Astrocyte (in vitro differentiated cells and primary cell): ENCODE data around the gene NR3C1. TPM values are rescaled to one million over a fixed set of nuclear protein-coding genes. Genes with fewer than 3 reads are reported as not detected.

Experiments
- DNase-seq: peaks from one replicate; pipeline ENCODE4 v3.0.0-alpha.2; 2010; ENCODE audit warnings: low read depth
- FAIRE-seq: peaks from 2 replicates; lab custom pipeline; 2011; peaks lifted over from hg19 to GRCh38; lab: Jason Lieb, UNC
- H2AFZ ChIP-seq: 2 replicates; pipeline ENCODE4 v1.6.0; 2012; ENCODE audit warnings: low read depth, low read length, inconsistent platforms
- H3K27ac ChIP-seq: 2 replicates; pipeline ENCODE4 v1.5.1; 2011; ENCODE audit warnings: low read depth, low read length, inconsistent platforms
- H3K27me3 ChIP-seq: 2 replicates; pipeline ENCODE4 v1.6.0; 2011; ENCODE audit warnings: low read length, inconsistent platforms; ENCODE audit not compliant: insufficient read depth
- H3K36me3 ChIP-seq: 2 replicates; pipeline ENCODE4 v1.5.1; 2011; ENCODE audit warnings: low read length, inconsistent platforms; ENCODE audit not compliant: insufficient read depth
- H3K4me1 ChIP-seq: 2 replicates; pipeline ENCODE4 v1.5.1; 2011; ENCODE audit warnings: low read length, inconsistent platforms; ENCODE audit not compliant: insufficient read depth
- H3K4me2 ChIP-seq: 2 replicates; pipeline ENCODE4 v1.6.0; 2012; ENCODE audit warnings: low read length, inconsistent platforms
- H3K4me3 ChIP-seq: 2 replicates; pipeline ENCODE4 v1.5.1; 2011; ENCODE audit warnings: low read depth, mild to moderate bottlenecking, low read length, inconsistent platforms; ENCODE audit not compliant: insufficient read depth
- H3K79me2 ChIP-seq: 2 replicates; pipeline ENCODE4 v1.6.0; 2012; ENCODE audit warnings: mild to moderate bottlenecking, low read length, inconsistent platforms; ENCODE audit not compliant: insufficient read depth
- H3K9ac ChIP-seq: 2 replicates; pipeline ENCODE4 v1.6.0; 2012; ENCODE audit warnings: mild to moderate bottlenecking, low read length, inconsistent platforms
- H3K9me3 ChIP-seq: 2 replicates; pipeline ENCODE4 v1.5.1; 2012; ENCODE audit warnings: low read depth, mild to moderate bottlenecking, low read length, inconsistent platforms; ENCODE audit not compliant: insufficient read depth
- H4K20me1 ChIP-seq: 2 replicates; pipeline ENCODE4 v1.6.0; 2012; ENCODE audit warnings: low read length, inconsistent platforms; ENCODE audit not compliant: insufficient read depth
- H3K27ac Mint-ChIP-seq: one replicate; pipeline ENCODE4 v1.8.0; 2021; ENCODE audit warnings: mild to moderate bottlenecking, mixed read lengths; ENCODE audit not compliant: unreplicated experiment
- H3K27me3 Mint-ChIP-seq: one replicate; pipeline ENCODE4 v1.8.0; 2021; ENCODE audit warnings: low read depth, mixed read lengths; ENCODE audit not compliant: unreplicated experiment
- H3K36me3 Mint-ChIP-seq: one replicate; pipeline ENCODE4 v1.8.0; 2021; ENCODE audit warnings: low read depth, mixed read lengths; ENCODE audit not compliant: unreplicated experiment
- H3K4me1 Mint-ChIP-seq: one replicate; pipeline ENCODE4 v1.8.0; 2021; ENCODE audit warnings: low read depth, mixed read lengths; ENCODE audit not compliant: unreplicated experiment
- H3K4me3 Mint-ChIP-seq: one replicate; pipeline ENCODE4 v1.8.0; 2021; ENCODE audit warnings: mild to moderate bottlenecking, moderate library complexity, mixed read lengths; ENCODE audit not compliant: unreplicated experiment
- H3K9me3 Mint-ChIP-seq: one replicate; pipeline ENCODE4 v1.8.0; 2021; ENCODE audit warnings: mild to moderate bottlenecking, mixed read lengths; ENCODE audit not compliant: unreplicated experiment
- EZH2 ChIP-seq: IDR thresholded peaks from 2 replicates; pipeline ENCODE4 v1.6.1; 2012; ENCODE audit warnings: mild to moderate bottlenecking, low read length, inconsistent platforms; ENCODE audit not compliant: insufficient read depth
- total RNA-seq: library from RNA; stranded (reverse); gene quantifications from 2 replicates; pipeline ENCODE4 v1.2.1, GENCODE V29; 2021
- TF ChIP-seq, protein P1 (sequence below): IDR thresholded peaks from 2 replicates; pipeline ENCODE4 v1.5.1; 2011; ENCODE audit warnings: low read depth, mild to moderate bottlenecking, inconsistent platforms, low read length, moderate library complexity; ENCODE audit not compliant: insufficient read depth

Gene NR3C1
- total RNA-seq, 1 donor from 2014 or later: 35.4 TPM

DNA sequence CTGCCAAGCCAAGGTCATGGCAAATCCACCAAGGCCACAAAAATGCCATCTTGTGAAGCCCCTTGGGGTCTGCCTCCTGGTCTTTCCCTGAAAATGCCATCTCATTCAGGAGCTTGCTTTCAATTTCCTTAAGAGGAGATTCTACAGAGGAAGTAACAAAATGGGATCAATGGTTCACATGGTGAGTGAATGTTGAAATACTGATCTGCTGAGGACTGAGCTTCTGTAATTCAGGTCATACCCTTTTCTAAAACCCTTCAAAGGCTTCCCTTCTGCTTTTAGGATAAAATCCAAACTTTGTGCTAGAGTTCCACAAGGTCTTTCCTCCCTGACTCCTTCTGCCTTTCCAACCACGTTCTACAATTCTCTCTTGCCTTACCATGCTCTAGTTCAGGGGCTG lies 24.7 kb upstream of the NR3C1 start:
- Histone ChIP-seq H3K4me2 (no peak overlapping the region), H3K27ac (no peak overlapping the region), H2AFZ (no peak overlapping the region), H3K9me3 (no peaks in the 10 kb centered on the region), H3K4me3 (no peak overlapping the region), H4K20me1 (no peaks in the 10 kb centered on the region), H3K4me1 (no peaks in the 10 kb centered on the region), H3K79me2 (no peaks in the 10 kb centered on the region), H3K9ac (no peak overlapping the region), H3K27me3 (no peaks in the 10 kb centered on the region), H3K36me3 (no peaks in the 10 kb centered on the region)
- FAIRE-seq (no peak), DNase-seq (no peak)
- no peak overlapping the region for H3K27ac Mint-ChIP-seq
- no peaks in the 10 kb centered on the region for H3K36me3 Mint-ChIP-seq
- no peaks in the 10 kb centered on the region for H3K4me1 Mint-ChIP-seq
- no peaks in the 10 kb centered on the region for H3K9me3 Mint-ChIP-seq
- TF ChIP-seq EZH2: no peak
- TF ChIP-seq, protein P1, sequence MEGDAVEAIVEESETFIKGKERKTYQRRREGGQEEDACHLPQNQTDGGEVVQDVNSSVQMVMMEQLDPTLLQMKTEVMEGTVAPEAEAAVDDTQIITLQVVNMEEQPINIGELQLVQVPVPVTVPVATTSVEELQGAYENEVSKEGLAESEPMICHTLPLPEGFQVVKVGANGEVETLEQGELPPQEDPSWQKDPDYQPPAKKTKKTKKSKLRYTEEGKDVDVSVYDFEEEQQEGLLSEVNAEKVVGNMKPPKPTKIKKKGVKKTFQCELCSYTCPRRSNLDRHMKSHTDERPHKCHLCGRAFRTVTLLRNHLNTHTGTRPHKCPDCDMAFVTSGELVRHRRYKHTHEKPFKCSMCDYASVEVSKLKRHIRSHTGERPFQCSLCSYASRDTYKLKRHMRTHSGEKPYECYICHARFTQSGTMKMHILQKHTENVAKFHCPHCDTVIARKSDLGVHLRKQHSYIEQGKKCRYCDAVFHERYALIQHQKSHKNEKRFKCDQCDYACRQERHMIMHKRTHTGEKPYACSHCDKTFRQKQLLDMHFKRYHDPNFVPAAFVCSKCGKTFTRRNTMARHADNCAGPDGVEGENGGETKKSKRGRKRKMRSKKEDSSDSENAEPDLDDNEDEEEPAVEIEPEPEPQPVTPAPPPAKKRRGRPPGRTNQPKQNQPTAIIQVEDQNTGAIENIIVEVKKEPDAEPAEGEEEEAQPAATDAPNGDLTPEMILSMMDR: no peak
- peaks cover 3% of the 10 kb centered on the region for H3K27me3 Mint-ChIP-seq
- H3K4me3 Mint-ChIP-seq: no peak overlapping the region

DNA sequence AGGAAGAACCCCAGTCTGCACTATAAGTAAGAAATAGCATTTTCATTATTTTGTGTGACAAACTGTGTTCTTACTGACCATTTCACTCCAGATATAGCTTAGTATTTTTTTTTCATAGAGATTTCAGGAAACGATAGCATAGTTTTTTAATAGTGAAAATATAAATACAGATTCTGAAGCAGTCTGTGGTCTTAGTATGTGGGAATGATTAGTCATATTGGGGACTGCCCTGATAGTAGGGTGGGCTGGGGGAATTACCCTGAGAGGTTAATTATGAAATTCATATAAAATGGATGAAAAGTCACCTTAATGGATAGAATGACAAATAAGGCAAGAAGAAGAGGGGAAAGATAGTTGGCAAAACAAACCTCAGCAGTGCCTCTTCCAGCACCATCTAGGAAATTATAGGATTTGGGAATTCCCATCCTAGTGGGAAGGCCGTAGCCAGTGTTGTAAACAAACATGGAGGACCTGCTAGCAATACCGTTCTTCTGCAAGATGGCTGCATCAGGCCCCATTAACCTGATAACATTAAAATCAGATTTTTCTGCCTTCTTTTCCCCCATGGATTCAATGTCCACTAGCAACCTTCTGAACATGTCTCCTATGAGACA lies 23.7 kb upstream of the NR3C1 start:
- peaks cover 3% of the 10 kb centered on the region for H3K27me3 Mint-ChIP-seq
- no peak overlapping the region for H3K4me3 Mint-ChIP-seq
- H3K27ac Mint-ChIP-seq: no peak overlapping the region
- Histone ChIP-seq H3K9ac (no peak overlapping the region), H3K27me3 (no peaks in the 10 kb centered on the region), H3K4me3 (no peak overlapping the region), H3K27ac (no peak overlapping the region), H4K20me1 (no peaks in the 10 kb centered on the region), H3K4me1 (no peaks in the 10 kb centered on the region), H3K36me3 (no peaks in the 10 kb centered on the region), H3K4me2 (no peak overlapping the region), H3K9me3 (no peaks in the 10 kb centered on the region), H3K79me2 (no peaks in the 10 kb centered on the region), H2AFZ (no peak overlapping the region)
- no peaks in the 10 kb centered on the region for H3K4me1 Mint-ChIP-seq
- H3K36me3 Mint-ChIP-seq: no peaks in the 10 kb centered on the region
- DNase-seq: no peak
- TF ChIP-seq, protein P1: no peak
- no peak for TF ChIP-seq EZH2
- no peaks in the 10 kb centered on the region for H3K9me3 Mint-ChIP-seq
- FAIRE-seq: no peak

DNA sequence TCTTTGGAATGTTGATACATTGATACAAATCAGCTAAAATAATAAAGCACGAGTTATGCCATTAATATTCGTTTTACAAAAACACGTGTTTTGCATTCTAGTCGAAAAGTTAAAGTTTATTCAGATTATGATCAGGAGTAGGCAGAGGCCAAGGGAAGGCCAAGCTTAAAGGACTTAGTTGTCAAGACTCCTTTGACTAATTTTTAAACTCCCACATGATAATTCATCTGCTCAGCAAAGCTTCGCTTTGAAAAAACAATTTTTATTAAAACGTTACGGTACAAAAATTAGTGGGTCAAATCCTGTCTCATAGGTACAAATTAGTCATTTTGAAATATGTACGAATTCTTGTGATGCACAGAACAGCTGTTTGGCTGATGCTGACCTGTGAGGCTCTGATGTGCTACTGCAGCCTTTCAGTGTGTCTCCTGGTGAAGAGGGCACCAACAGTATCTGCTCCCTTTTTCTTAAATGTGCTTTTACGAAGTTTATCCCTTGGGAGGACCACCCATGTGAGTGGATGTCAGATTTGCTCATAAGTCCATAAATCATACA lies 23.0 kb upstream of the NR3C1 start:
- Histone ChIP-seq H3K36me3 (no peaks in the 10 kb centered on the region), H3K9me3 (no peaks in the 10 kb centered on the region), H3K9ac (no peak overlapping the region), H3K79me2 (no peaks in the 10 kb centered on the region), H3K4me2 (no peak overlapping the region), H2AFZ (no peak overlapping the region), H4K20me1 (no peaks in the 10 kb centered on the region), H3K27ac (no peak overlapping the region), H3K4me3 (no peak overlapping the region), H3K27me3 (no peaks in the 10 kb centered on the region), H3K4me1 (no peaks in the 10 kb centered on the region)
- no peaks in the 10 kb centered on the region for H3K27me3 Mint-ChIP-seq
- no peak for DNase-seq
- no peaks in the 10 kb centered on the region for H3K4me1 Mint-ChIP-seq
- no peak overlapping the region for H3K4me3 Mint-ChIP-seq
- no peaks in the 10 kb centered on the region for H3K9me3 Mint-ChIP-seq
- H3K27ac Mint-ChIP-seq: no peak overlapping the region
- no peaks in the 10 kb centered on the region for H3K36me3 Mint-ChIP-seq
- peak; percentile 55 for FAIRE-seq
- TF ChIP-seq, protein P1: no peak
- TF ChIP-seq EZH2: no peak
